Bronchial epithelial cell (primary cell): ENCODE measurements around the gene ANKRD27. TPM values are rescaled to one million over a fixed set of nuclear protein-coding genes. Genes with fewer than 3 reads are reported as not detected.

Source experiments
- DNase-seq: peaks from one replicate; pipeline ENCODE4 v3.0.0-alpha.2; 2010; ENCODE audit warnings: low read depth
- FAIRE-seq: peaks from 2 replicates; lab custom pipeline; 2011; peaks lifted over from hg19 to GRCh38; lab: Jason Lieb, UNC
- H3K27me3 ChIP-seq: 2 replicates; pipeline ENCODE4 v1.5.1; 2011; ENCODE audit warnings: low read length; ENCODE audit not compliant: control insufficient read depth, insufficient read depth
- H3K36me3 ChIP-seq: 2 replicates; pipeline ENCODE4 v1.5.1; 2011; ENCODE audit warnings: low read length; ENCODE audit not compliant: control insufficient read depth, insufficient read depth
- H3K4me3 ChIP-seq: 2 replicates; pipeline ENCODE4 v1.5.1; 2011; ENCODE audit warnings: mild to moderate bottlenecking, low read depth, low read length, control low read depth
- total RNA-seq: library from RNA; depleted of rRNA; stranded (reverse); fragments of >200 nt; gene quantifications from 2 replicates; pipeline ENCODE4 v1.2.1, GENCODE V29; 2014
- TF ChIP-seq, protein P1 (sequence below): IDR thresholded peaks from 2 replicates; pipeline ENCODE4 v1.5.1; 2011; ENCODE audit warnings: mild to moderate bottlenecking, moderate library complexity, low read length, control low read depth, inconsistent platforms; ENCODE audit not compliant: insufficient read depth, severe bottlenecking

Gene ANKRD27
- total RNA-seq, 1 donor from 2014 or later = 37.6 TPM

DNA sequence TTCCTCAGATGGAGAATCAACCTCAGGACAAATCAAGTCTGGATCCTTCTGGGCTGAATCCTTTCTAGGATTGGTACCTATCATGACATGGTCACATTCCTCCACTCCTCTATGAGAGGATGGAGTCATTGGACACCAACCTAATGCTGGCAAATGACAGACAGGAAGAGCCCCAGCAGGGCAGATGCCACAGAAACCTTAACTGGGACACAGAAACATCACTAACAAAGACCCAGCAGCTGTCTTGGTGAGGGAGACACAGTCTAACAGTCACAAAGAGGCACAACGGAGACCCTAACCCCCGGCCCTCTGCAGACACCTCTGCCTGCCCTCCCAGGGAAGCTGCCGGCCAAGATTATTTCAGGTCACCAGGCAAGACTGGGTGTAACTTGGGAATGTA lies 2.1 kb downstream of the ANKRD27 start:
- peaks cover 17% of the 10 kb centered on the region for H3K27me3 ChIP-seq
- DNase-seq = no peak
- FAIRE-seq = no peak
- TF ChIP-seq, protein P1, sequence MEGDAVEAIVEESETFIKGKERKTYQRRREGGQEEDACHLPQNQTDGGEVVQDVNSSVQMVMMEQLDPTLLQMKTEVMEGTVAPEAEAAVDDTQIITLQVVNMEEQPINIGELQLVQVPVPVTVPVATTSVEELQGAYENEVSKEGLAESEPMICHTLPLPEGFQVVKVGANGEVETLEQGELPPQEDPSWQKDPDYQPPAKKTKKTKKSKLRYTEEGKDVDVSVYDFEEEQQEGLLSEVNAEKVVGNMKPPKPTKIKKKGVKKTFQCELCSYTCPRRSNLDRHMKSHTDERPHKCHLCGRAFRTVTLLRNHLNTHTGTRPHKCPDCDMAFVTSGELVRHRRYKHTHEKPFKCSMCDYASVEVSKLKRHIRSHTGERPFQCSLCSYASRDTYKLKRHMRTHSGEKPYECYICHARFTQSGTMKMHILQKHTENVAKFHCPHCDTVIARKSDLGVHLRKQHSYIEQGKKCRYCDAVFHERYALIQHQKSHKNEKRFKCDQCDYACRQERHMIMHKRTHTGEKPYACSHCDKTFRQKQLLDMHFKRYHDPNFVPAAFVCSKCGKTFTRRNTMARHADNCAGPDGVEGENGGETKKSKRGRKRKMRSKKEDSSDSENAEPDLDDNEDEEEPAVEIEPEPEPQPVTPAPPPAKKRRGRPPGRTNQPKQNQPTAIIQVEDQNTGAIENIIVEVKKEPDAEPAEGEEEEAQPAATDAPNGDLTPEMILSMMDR = no peak
- H3K4me3 ChIP-seq = no peak overlapping the region
- peaks cover 2% of the 10 kb centered on the region for H3K36me3 ChIP-seq

DNA sequence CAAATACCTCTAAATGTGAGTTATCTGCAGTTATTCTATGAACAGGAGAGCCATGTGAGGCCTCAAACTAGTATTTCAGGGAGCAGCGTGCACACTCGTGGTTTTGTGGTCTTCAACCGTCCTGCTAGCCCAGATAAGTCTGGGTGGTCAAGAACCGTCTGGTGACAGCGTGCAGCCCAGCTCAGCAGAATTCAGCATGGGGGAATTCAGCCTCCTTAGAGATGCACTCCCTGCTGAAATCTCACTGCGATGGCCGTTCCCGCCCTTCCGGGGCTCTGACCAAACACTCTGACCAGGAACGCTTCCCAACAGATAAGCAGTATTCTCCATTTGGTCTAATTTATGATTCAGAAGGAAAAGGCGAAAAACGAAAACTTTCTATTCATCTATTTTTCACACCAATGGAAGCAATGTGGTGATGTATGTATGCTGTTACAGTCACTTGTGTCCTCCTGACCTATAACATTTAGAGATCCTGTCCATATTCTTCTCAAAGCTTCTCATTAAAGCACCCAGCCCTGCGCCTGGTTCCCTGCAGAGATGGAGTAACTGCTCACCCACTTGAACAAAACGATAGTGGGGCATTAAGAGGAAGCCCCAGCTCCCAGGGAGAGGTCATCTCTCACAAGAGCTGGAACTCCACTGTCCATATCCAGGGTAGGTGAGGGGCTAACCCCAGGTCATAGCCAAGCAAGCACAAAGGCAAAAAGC lies 2.9 kb downstream of the ANKRD27 start:
- no peak for DNase-seq
- H3K36me3 ChIP-seq = peaks cover 3% of the 10 kb centered on the region
- TF ChIP-seq, protein P1 = no peak
- H3K4me3 ChIP-seq = no peak overlapping the region
- FAIRE-seq = no peak
- peaks cover 11% of the 10 kb centered on the region for H3K27me3 ChIP-seq

DNA sequence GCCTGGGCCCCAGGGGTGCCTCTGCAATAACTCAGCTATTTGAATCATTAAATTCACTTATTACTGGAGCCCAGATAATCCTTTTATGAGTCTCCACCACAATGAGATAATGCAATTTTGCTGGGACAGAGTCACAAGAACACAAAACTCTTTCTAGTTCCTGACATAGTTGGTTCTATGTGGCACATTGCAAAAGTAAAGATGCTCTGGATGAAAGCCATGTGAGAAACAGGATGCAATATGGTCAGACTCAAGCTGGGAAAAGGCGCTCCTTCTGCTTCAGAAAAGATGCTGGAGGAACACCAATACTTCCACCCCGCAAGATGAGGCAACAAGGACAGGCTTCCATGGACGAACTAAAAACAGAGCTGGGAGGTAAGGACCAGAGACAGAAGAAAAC lies 5.7 kb downstream of the ANKRD27 start:
- H3K4me3 ChIP-seq = no peak overlapping the region
- FAIRE-seq (no peak), DNase-seq (no peak)
- TF ChIP-seq, protein P1 = no peak
- peaks cover 5% of the 10 kb centered on the region for H3K36me3 ChIP-seq
- no peaks in the 10 kb centered on the region for H3K27me3 ChIP-seq

DNA sequence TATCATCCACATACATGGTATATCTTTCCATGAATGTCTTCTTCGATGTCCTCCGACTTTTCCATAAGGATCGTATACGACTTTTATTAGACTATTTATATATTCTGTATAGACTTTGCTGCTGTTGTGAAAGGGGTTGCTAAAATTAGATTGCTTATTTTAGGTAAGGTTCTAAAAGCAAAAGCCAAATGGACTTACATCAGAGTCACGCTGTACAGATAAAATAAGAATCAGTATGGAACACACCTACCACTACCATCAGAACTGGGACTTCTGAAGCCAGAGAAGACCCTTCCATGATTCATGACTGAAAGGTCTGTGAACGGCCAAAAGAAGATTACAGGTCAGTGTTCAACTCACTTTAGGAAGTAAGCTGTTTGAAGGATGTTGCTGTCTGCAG lies 8.9 kb downstream of the ANKRD27 start:
- FAIRE-seq (no peak), DNase-seq (no peak)
- Histone ChIP-seq H3K36me3 (peaks cover 3% of the 10 kb centered on the region), H3K4me3 (no peak overlapping the region), H3K27me3 (no peaks in the 10 kb centered on the region)
- TF ChIP-seq, protein P1 = no peak

DNA sequence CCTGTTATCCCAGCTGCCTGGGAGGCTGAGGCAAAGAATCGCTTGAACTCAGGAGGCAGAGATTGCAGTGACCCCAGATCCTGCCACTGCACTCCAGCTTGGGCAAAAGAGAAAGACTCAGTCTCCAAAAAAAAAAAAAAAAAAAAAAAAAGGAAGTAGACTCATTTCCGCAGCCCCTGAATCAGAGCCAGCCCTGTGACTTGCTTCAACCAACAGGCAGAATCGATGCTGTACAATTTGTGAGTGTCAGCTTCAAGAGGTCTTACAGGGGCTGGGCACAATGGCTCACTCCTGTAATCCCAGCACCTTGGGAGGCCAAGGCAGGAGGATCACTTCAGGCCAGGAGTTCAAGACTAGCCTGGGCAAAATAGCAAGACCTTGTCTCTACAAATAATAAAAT lies 12.8 kb downstream of the ANKRD27 start:
- Histone ChIP-seq H3K27me3 (no peaks in the 10 kb centered on the region), H3K36me3 (peaks cover 7% of the 10 kb centered on the region), H3K4me3 (no peak overlapping the region)
- DNase-seq (peak; percentile 23), FAIRE-seq (no peak)
- TF ChIP-seq, protein P1 = no peak

DNA sequence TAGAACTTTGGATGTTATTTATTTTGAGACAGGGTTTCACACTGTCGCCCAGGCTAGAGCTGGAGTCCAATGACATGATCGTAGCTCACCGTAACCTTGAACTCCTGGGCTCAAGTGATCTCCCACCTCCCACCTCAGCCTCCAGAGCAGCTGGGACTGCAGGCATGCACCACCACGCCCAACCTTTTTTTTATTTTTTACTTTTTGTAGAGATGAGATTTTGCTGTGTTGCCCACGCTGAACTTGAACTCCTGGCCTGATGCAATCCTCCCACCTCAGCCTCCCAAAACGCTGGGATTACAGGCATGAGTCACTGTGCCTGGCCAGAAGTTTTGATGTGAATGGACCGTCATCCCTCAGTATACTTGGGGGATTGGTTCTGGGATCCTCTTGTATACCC lies 13.7 kb downstream of the ANKRD27 start:
- DNase-seq (no peak), FAIRE-seq (no peak)
- Histone ChIP-seq H3K36me3 (peaks cover 3% of the 10 kb centered on the region), H3K4me3 (no peak overlapping the region), H3K27me3 (no peaks in the 10 kb centered on the region)
- TF ChIP-seq, protein P1 = no peak
